HG02884 (cell line): Measurements from ENCODE around the gene BPIFB2.
"Not testable (repeated sequence)": the region's sequence is repeated elsewhere in the genome, so short reads cannot be mapped to it uniquely, and the experiment has no call there.

ENCODE experiments used
- ATAC-seq: cut with Tn5 transposase; IDR thresholded peaks from one replicate; pipeline ENCODE4 v1.9.1; 2021; ENCODE audit warnings: mild to moderate bottlenecking, moderate library complexity; ENCODE audit not compliant: unreplicated experiment

Gene BPIFB2

DNA sequence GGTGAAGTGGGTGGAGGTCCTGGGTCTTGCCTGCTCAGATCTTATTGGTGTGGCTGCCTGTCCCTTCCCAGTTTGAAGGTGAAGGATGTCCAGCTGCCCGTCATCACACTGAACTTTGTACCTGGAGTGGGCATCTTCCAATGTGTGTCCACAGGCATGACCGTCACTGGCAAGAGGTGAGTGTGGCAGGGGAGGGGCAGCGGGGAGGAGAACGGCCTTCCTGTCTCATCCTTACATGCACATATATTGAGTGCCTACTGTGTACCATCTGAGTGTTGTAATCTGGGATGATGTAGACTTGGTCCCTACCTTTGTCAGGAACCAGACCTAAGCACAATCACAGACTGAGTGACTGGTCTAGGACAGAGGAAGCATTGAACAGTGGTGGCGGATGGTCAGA is 26.6 kb downstream of the BPIFB2 start:
- ATAC-seq = no peak

DNA sequence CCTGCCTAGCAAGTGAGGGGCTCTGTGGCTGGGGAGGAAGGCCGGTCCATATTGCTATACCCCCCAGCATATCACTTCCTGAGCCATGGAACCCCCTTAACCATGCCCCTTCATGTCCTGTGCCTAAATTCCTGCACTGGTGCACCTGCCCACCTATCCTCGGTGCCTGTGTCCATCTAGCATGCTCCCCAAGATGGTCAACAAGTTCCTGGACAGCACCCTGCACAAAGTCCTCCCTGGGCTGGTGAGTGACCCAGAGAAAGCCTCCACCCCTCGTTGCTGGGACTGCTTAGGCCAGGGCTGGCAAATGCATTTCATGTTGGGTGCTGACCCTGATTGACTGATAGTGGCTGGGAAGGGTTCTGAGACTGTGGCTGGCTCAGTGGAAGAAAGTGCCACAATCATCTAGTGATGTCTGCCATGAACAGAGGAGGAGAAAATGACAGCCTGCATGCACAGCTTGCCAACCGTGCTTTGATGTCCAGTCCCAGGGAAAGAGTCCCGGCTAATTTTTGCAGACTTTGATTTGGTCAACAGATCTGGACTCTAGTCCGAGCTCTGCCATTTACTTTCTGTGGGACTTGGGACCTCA is 27.5 kb downstream of the BPIFB2 start:
- ATAC-seq = no peak

DNA sequence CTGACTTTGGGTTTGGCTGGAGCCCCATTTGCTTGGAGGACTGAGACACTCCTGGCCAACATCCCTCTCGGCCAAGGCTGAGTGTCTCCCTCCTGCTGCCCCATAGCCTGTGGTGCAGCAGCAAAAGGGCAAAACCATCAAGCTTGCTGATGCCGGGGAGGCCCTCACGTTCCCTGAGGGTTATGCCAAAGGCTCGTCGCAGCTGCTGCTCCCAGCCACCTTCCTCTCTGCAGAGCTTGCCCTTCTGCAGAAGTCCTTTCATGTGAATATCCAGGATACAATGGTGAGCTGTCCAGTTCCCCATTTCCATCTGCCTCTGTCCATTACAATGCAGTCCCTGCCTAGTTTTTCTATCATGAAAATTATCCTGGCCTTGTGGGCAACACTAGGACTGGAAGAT is 30.0 kb downstream of the BPIFB2 start:
- no peak for ATAC-seq

DNA sequence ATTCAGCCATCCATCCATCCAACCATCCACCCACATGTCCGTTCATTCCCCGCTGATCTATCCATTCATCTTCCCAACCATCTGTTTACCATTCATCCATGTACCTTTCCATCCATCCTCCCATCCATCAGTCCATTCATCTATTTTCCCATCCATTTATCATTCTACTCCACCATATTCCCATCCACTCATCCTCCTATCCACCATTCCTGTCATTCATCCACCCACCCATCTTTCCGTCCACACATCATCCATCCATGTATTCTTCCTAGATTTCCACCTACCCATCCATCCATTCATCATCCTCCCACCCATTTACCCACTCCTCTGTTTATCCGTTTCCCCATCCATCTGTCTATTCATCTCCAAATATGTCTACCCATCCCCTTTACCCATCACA is 30.7 kb downstream of the BPIFB2 start:
- no peak for ATAC-seq

DNA sequence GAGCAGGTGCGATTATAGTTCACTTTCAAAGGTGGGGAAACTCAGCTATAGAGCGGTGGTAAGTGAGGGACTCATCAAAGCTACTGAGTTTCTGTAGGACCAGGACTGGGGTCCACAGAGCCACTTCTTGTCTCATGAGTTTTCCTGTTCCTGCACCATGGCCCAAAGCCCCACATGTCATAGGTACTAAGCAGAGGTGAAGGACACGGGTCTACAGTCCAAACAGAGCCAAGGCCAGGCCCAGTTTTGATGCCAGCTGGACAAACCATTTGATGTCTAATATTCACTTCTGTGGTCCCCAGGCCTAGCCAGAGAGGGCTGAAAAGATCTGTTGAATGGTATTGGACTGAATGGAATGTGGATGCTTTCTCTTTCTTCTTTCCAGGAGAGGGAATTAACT is 34.9 kb downstream of the BPIFB2 start:
- no peak for ATAC-seq

DNA sequence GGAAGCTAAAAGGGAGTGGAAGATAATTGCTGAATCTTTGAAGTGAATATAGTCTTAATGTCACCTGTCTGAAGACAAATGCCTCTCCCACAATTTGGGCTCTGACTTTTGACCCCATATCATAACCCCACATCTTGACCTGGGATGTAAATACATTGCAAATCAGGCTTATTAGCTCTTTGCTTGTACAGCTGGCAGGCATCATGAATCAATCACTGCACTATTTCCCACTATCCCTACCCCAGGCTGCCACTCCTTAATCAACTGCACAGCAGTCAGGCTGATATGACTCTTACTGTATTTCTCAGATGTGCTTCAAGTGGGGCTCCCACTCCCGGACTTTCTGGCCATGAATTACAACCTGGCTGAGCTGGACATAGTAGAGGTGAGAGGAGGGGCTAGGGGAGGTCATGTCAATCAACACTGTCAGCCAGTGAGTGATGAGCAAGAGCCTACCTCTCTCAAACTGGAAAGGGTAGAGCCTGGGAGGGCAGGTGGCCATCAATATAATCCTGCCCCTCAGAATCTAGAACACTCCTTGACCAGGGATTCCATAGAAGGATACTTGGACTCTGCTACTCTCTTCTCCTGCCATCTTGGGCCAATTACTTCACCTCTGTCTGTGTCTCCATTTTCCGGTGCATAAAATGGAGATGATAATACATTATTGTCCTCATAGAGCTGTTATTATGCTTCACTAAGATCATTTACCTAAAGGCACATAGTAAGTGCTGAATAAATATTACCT is 35.7 kb downstream of the BPIFB2 start:
- no peak for ATAC-seq

DNA sequence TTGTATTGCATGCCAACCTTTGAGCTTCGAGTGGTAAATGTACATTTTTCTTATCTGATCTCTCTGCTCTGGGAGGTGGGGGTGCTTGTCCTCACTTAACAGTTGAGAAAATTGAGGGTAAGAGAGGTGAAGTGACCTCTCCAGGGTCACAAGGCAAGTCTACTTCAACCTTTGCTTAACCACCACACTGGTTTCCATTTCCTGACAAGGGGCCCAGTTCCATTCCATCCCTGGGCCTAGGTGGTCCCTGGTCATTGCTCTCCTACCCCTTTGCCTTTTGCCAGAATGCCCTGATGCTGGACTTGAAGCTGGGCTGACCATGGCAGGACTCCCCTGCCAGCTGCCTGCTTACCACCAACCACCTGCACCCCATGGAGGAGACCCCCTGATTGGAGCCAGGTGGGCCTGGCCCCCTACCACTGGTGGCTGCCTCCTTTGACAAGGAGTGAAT is 36.3 kb downstream of the BPIFB2 start:
- ATAC-seq = no peak

DNA sequence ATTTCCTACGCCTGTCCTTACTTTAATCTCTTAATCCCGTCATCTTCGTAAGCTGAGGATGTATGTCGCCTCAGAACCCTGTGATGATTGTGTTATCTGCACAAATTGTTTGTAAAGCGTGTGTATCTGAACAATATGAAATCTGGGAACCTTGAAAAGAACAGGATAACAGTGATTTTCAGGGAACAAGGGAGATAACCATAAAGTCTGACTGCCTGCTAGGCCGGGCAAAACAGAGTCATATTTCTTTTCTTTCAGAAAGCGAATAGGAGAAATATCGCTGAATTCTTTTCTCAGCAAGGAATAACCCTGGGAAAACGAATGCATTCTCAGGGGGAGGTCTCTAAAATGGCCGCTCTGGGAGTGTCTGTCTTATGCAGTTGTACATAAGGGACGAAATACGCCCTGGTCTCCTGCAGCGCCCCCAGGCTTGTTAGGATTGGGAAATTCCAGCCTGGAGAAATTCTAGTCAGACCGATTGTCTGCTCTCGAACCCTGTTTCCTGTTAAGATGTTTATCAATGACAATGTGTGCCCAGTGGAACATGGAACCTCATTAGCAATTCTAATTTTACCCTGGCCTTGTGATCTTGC is 37.7 kb downstream of the BPIFB2 start:
- ATAC-seq = not testable (repeated sequence)

DNA sequence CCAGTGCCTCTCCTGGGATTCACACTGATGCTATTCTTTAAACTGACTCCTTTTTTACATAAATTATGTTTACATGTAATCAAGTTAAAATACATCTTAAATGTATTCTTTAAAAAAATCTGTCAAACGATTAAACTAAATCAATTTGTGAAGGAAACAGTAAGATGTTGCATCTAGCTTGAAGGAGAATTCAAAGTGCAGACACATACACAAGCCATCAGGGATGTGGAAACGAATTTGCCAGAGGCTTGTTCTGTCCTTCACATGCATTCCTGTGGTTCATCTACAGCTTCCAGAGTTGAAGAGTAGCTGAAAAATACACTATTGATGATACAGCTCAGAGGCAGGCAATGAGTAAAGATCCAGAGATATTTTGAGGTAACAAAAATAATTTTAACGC is 38.9 kb downstream of the BPIFB2 start:
- no peak for ATAC-seq

DNA sequence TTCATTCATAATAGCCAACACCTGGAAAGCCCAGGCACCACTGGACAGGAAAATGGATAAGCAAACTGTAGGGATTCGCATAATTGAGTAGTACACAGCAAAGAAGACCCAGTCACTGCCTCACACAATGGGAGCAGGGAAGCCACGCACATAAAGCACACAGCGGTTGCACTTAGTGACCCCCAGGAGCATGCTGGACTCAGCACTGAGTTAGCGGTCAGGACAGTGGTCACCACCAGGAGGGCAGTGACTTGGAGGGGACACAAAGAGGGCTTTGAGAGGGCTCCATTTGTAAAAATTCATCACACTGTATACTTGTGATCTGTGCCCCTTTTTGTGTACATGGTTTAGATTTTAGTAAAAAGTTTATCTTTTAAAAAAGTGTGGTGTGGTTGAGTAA is 43.8 kb downstream of the BPIFB2 start:
- ATAC-seq = no peak

DNA sequence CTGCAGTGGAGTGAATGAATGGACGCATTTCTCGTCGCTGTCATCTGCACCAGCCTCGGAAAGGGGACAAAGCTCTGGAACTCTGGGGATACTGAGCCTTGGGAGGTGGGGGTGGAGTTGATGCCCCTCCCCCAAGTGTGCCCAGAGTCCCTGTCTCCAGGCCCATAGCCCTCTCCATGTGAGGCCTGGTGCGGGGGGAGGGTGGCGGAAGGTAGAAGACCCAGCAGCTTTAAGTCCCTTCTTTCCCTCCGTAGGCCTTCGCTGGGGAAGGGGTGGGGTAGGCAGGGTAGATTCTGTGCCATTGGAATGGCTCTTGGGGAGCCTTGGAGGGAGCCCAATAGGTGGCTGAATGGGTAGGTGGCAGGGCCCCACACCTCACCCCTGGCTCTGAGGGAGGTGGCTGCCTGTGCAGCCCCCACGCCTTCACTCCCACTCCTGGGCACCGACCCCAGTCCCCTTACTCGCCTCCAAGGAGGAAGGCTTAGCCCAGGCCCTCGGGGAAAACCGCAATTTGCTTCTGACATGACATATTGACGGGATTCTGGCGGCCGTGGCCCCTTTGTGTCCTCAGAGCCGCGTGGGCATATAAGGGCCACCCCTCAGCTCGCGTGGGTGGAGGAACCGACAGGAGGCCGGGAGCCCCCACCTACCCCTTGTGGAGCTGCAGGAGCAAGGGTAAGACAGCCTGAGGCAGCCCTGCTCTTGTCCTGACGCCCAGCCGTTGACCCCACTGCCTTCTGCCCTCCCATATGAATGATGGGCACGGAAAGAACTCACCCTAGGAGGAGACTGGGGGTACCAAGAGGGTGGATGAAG is 46.0 kb downstream of the BPIFB2 start, which contains the start of gene BPIFB3:
Gene BPIFB3 (plus strand): TSS at position 613 of the 816 bp plus-strand sequence. CDS start 1,533 bp downstream, outside the sequence.
- ATAC-seq = no peak

DNA sequence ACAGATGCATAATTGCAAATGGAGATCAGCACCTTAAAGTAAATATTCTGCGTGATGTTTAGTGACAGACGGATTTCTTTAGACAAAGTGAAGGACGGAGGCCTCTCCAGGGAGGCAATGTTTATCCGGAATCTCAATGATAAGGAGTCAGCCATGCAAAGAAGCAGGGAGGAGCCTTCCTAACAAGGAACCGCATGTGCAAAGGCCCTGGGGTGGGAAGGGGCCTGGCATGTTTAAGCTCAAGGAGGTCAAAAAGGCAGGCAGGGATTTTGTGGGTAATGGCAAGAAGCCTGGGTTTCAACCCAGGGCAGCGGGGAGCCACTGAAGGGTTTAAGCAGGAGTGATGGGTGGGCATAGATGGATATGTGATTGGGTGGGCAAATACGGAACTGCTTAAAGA is 46.9 kb downstream of the BPIFB2 start:
- ATAC-seq = no peak

DNA sequence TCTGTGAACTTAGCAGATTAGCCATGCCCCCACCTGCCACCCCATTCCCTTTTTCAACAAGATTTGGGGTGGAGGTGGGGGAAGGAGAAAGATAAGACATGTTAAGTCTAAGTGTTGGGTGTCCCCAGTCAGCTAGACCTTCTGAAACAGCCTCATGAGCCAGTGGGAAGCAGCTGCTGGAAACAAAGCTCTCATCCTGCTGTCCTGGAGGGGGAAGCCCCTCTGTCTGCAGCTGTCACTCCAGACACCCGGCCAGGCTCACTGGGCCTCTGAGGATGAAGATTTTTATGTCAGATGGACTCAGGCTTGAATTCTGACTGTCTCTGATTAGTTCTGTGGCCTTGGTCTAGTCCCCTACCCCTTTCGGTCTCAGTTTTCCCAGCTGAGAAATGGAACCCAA is 47.3 kb downstream of the BPIFB2 start:
- no peak for ATAC-seq

DNA sequence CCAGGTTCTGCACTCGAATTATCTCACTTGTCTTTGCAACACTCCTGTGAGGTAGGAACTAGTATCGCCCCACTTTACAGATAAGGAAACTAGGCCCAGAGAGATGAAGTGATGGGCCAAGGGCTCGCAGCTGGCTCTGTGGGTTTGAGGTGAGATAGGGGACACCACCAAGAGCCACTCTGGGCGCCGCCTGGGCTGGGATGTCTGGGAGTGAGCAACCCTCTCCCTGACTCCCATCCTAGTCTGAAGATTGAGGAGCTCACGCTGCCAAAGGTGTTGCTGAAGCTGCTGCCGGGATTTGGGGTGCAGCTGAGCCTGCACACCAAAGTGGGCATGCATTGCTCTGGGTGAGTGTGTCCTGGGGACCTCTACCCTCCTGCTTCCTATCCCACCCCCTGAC is 51.6 kb downstream of the BPIFB2 start:
- ATAC-seq = no peak

DNA sequence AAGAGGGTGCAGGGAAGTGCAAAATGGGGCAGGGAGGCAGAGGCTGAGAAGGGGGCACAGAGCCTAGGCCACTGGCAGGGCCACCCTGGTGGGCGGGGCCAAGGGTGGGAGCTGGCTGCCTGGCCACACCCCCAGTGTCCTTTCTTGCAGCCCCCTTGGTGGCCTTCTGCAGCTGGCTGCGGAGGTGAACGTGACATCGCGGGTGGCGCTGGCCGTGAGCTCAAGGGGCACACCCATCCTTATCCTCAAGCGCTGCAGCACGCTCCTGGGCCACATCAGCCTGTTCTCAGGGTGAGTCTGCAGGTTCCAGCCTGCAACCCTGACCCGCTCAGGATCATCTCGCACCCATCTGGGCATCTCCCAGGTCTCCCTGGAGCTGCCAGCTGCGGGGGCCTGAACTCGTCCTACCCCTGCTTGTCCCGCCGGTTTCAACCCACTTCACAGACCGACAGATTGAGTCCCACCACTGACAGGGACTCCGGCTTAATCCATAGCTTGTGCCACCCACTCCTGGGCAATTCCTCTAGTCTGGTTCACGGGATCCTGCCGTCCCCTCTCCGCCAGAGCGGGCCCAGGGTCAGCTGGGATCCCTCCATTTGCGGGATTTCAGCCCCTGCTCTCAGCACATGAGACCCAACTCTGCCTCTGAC is 52.4 kb downstream of the BPIFB2 start:
- ATAC-seq = no peak

DNA sequence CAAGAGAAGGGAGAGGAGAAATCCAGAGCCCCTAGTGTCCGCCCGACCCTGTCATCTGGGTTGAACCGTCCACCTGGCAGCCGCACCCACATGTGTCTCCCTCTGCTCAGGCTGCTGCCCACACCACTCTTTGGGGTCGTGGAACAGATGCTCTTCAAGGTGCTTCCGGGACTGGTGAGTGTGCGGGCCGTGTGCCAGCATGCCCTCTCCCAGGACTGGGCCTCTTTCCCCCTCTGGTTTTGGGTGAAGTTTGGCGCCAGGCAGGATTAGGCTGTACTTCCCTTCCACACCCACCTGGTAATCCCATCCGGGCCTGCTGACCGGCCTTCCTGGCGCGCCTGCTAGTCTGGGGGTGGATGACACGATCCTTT is 54.1 kb downstream of the BPIFB2 start:
- ATAC-seq = no peak

DNA sequence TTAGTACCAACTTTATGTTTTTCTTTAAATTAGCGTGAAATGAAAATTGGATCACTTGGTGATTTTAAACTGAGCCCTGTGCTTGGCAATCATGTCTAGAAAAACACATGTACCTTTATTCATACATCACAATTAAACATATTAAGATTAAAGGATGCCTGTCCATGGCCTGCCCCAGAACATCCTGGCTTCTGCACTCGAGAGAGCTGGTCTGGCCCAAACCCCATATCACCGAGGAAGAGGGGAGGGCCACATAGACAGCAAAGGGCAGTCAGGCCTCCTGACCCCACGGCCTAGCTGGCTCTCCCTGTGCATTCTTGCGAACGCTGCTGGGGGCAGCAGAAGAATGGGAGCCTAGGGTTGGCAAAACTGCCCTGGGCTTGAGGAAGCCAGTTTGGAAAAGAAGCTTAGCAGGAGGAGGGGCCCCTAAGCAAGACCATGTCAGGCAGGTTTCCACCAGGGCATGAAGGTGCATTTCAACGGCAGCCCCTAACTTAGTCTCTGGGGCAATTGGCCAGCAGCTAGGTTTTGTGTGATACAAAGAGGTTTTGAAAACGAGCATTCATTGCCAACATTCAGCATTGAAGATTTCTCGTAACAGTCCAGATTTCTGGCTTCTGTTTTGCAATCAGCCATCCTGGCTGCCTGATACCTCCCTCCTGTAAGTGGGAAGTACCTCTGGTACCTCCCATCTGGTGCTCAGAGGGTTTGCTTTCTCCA is 54.8 kb downstream of the BPIFB2 start:
- ATAC-seq = no peak

DNA sequence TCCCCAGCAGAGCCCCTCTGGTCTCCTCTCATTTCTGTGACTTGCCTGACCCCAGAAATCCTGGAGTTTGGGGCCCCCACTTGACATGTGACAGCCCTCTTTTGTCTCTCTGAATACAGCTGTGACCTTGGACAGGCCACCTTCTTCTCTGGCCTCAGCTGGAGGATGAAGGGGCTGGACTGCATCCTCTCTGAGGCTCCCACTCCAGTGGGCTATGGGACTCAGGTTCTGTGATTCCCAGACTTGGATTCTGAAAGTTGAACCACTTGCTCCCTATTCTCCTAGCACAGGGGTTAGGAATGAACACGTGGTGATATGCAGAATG is 55.3 kb downstream of the BPIFB2 start:
- ATAC-seq = no peak

DNA sequence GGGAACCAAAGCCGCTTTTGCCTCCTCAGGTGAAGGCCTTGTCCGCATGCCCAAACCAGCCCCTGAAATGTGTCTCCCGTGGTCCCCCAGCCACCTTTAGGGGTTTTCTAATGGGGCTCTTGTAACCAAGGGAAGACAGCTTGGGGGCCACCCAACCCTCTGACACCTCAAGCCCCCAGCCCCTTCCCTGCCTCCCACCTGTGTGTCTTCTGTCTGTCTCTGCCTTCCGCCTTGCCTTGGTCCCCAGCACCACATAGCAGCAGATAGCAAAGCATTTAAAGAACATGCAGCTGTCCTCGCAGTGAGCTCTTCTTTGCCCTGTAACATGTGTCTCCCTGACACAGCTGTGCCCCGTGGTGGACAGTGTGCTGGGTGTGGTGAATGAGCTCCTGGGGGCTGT is 55.8 kb downstream of the BPIFB2 start:
- ATAC-seq = no peak

DNA sequence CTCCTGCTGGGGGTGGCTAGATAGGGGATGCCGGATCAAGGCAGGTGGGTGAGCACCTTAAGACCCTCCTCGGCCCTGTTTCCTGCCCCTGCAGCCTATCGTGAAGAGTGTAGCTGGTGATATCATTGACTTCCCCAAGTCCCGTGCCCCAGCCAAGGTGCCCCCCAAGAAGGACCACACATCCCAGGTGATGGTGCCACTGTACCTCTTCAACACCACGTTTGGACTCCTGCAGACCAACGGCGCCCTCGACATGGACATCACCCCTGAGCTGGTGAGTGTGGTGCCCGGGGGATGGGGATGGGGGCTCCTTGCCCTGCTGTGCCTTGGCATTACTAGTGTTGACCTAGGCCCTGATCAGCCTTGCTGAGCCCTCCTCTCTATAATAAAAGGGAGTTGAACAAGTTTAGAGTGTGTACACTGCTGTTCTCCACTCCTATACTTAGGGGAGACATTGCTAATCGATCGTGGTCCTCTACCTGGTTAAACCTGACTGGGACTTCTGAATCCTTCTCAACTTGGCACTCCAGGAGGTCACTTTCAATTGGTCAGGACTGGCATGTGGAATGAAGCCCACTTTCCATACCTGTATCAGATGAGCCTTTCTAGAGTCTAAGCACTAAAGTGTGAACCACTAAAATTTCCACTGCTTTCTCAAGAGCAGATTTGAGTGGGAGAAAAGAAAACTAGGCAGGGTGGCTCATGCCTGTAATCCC is 57.2 kb downstream of the BPIFB2 start:
- ATAC-seq = no peak
